Heart right ventricle (tissue), 16 donors: ENCODE data around the gene SMAD3. TPM values are rescaled to one million over a fixed set of nuclear protein-coding genes. Genes with fewer than 3 reads are reported as not detected.

Experiments used
- ATAC-seq, 8 donors: fragments of 200-7000 bp; cut with Tn5 transposase; one replicate each; pipeline ENCODE4 v1.9.1; 2020; ENCODE audit warnings: mild to moderate bottlenecking in 8 of 8, moderate library complexity in 8 of 8, moderate number of reproducible peaks in 1 of 8
- DNase-seq, 2 donors: peaks; one replicate each; pipeline ENCODE4 v3.0.0-alpha.2; 2020
- H3K27ac ChIP-seq, 10 donors: fragments of 200-600 bp; sonication (generic) in 2 of 10; one replicate each; pipeline versions ENCODE4 v1.5.0 to v1.8.0; 2020 to 2022; ENCODE audit warnings: mild to moderate bottlenecking in 3 of 10
- H3K27me3 ChIP-seq, 7 donors: fragments of 200-600 bp; one replicate each; pipeline ENCODE4 v1.8.0; 2021 to 2022; ENCODE audit warnings: mild to moderate bottlenecking in 2 of 7
- H3K36me3 ChIP-seq, 9 donors: fragments of 200-600 bp; sonication (generic) in 1 of 9; one replicate each; pipeline versions ENCODE4 v1.5.0 to v1.8.0; 2020 to 2022; ENCODE audit warnings: mild to moderate bottlenecking in 2 of 9
- H3K4me1 ChIP-seq, 9 donors: fragments of 200-600 bp; sonication (generic) in 1 of 9; one replicate each; pipeline versions ENCODE4 v1.5.0 to v1.8.0; 2020 to 2022; ENCODE audit warnings: mild to moderate bottlenecking in 4 of 9
- H3K4me3 ChIP-seq, 10 donors: fragments of 200-600 bp; sonication (generic) in 2 of 10; one replicate each; pipeline versions ENCODE4 v1.5.0 to v1.8.0; 2020 to 2022; ENCODE audit warnings: mild to moderate bottlenecking in 7 of 10, moderate library complexity in 2 of 10
- H3K9me3 ChIP-seq, 11 donors: fragments of 200-600 bp in 10 of 11; sonication (generic) in 2 of 11; one replicate each; pipeline versions ENCODE4 v1.5.0 to v1.8.0; 2013 to 2022; ENCODE audit warnings: mild to moderate bottlenecking in 2 of 11, control low read depth in 1 of 11, moderate library complexity in 1 of 11
- CTCF ChIP-seq, 9 donors: fragments of 200-600 bp; sonication (generic) in 2 of 9; IDR thresholded peaks; one replicate each; pipeline versions ENCODE4 v1.5.0 to v1.8.0; 2021 to 2022; ENCODE audit warnings: antibody characterized with exemption in 9 of 9, mild to moderate bottlenecking in 5 of 9, moderate library complexity in 1 of 9
- WGBS, 2 donors: extraction: QIAGEN DNeasy Blood & Tissue Kit; methylation state at CpG; one replicate each; pipeline ENCODE4 v1.1.7; 2013; ENCODE audit warnings: inconsistent platforms in 1 of 2; 5-methylcytosine and 5-hydroxymethylcytosine counted together
- intact Hi-C, 10 donors: fragments of 100-400 bp; cut with DNase I; formaldehyde crosslinking; loops; one replicate each; pipeline versions ENCODE4 v1.11.1 to v1.14.2; 2022
- polyA plus RNA-seq, 2 donors: library from polyadenylated mRNA; stranded (reverse); fragments of 200-250 nt; gene quantifications; one replicate each; pipeline ENCODE4 v1.2.3, GENCODE V29; 2013
- total RNA-seq, 10 donors: library from RNA; stranded (reverse); fragmentation: NEBNext Ultra II Directional in 3 of 10; extraction: Animal tissue kit (Norgen Biotek cat#: 25700) in 3 of 10; gene quantifications; one replicate each; pipeline versions ENCODE4 v1.2.1 to v1.2.4, GENCODE V29; 2021 to 2023
- donor health status: Arrhythmogenic right ventricular cardiomyopathy.
- donor health status: ischemic (EF 13 %, LVEDD 7.1; RV severe dilation, severe dysfunction).
- donor health status: healthy with polysubstance abuse.
- donor health status: DM: no; HTN: yes; CAD: no.
- donor health status: DM: no; HTN: no; CAD: no.
- donor health status: ischemic (EF 25% LVEDD 6.9; RV normal size, moderate dysfunction).
- donor health status: ischemic (EF 25% LVEDD 5.7; RV mildly dilated, moderate dysfunction).
- donor health status: healthy.
- donor health status: DM: yes; HTN: yes; CAD: no.
- donor health status: Ischemic cardiomyopathy.
- donor health status: ischemic (EF 35%, LVEDD 5.7; RV mildly dilated, moderate dysfunction).
- donor health status: nonischemic (EF 11% LVEDD 7.7; RV severe dilation, severe dysfunction).
- donor health status: DM: yes; HTN: yes; CAD: no.
- donor health status: PGD.
- donor health status: ischemic (EF 29% LVEDD 5.4; RV normal size, mild dysfunction).
- donor health status: nonischemic (EF 23%, LVEDD 6.1; RV moderate dilation, normal function).

Gene SMAD3
- total and polyA plus RNA-seq, 12 donors: 6.2 to 44.8 (median 15.5) TPM

- peak in 1 of 8 donors; percentile 20 for ATAC-seq
- TF ChIP-seq CTCF (IDR thresholded peaks at IDR 0.05): no peak
- no peak overlapping the region for H3K4me3 ChIP-seq
- no peaks in the 10 kb centered on the region for H3K9me3 ChIP-seq
- no peaks in the 10 kb centered on the region for H3K36me3 ChIP-seq
- DNase-seq: no peak
- intact Hi-C loops: loop anchor here in 1 of 10 donors (10.0 kb wide), 1 partner anchor 265 kb away; no protein-coding TSS in a partner anchor
- no peak overlapping the region for H3K27ac ChIP-seq
- 89 to 91% methylated on average over 10 of the region's 10 CpGs for WGBS, 2 donors
- no peaks in the 10 kb centered on the region for H3K27me3 ChIP-seq
- H3K4me1 ChIP-seq: peaks cover 0 to 40% (median 8%) of the 10 kb centered on the region in 9 donors
Observed at GRCh38 chr15:67039384-67040075, 25.9 kb upstream of the SMAD3 start.

- Histone ChIP-seq H3K27me3 (no peaks in the 10 kb centered on the region), H3K36me3 (no peaks in the 10 kb centered on the region), H3K9me3 (no peaks in the 10 kb centered on the region), H3K27ac (no peak overlapping the region), H3K4me3 (no peak overlapping the region), H3K4me1 (peaks cover 0 to 43% (median 8%) of the 10 kb centered on the region in 9 donors)
- ATAC-seq: peak in 2 of 8 donors; percentile 19 to 20
- intact Hi-C loops: loop anchor here in 1 of 10 donors (10.0 kb wide), 1 partner anchor 265 kb away; no protein-coding TSS in a partner anchor
- TF ChIP-seq CTCF (IDR thresholded peaks at IDR 0.05): no peak
- DNase-seq: no peak
- 58 to 70% methylated on average over 2 of the region's 2 CpGs for WGBS, 2 donors
Observed at GRCh38 chr15:67040277-67040676, 25.1 kb upstream of the SMAD3 start.

DNA sequence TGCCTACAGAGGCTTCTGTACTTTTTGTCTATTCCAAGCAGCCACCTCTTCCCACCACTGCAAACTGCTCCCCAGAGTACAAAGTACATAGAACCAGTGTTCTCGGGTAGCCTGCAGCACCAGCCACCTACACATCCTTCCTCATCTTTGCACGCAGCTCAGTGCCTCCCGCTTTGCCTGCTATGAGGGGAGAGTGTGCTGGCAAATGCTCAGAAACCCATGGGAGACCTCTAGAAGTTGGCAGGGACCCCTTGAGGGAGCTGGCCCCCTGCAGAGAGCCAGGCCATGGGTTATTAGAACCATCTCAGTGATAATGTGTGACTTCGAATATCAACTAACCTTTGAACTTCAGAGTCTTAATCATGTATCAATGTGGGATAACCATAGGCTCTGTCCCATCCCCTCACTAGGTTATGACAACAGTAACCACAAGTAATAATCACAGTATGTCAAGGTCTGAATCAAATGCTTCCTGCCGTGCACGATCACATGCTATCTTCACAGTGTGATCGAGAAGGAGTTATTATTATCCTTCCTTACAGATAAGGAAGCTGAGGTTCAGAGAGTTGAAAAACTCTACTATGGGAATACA is 22.8 kb upstream of the SMAD3 start:
- no peaks in the 10 kb centered on the region for H3K27me3 ChIP-seq
- intact Hi-C loops: loop anchor here in 1 of 10 donors (10.0 kb wide), 1 partner anchor 262 kb away; no protein-coding TSS in a partner anchor
- TF ChIP-seq CTCF (IDR thresholded peaks at IDR 0.05): no peak
- no peaks in the 10 kb centered on the region for H3K9me3 ChIP-seq
- ATAC-seq: no peak
- H3K36me3 ChIP-seq: no peaks in the 10 kb centered on the region
- H3K27ac ChIP-seq: no peak overlapping the region
- DNase-seq: no peak
- peaks cover 0 to 43% (median 8%) of the 10 kb centered on the region in 9 donors for H3K4me1 ChIP-seq
- 56 to 59% methylated on average over 7 of the region's 7 CpGs for WGBS, 2 donors
- H3K4me3 ChIP-seq: no peak overlapping the region

GRCh38 chr15:67043939-67044771 is 21.2 kb upstream of the SMAD3 start:
- peak in 6 of 8 donors; percentile 12 to 39 (median 32) for ATAC-seq
- WGBS, 2 donors: 65 to 68% methylated on average over 13 of the region's 13 CpGs
- Histone ChIP-seq H3K27ac (peak overlapping the region in 1 of 10 donors; percentile 26), H3K27me3 (no peaks in the 10 kb centered on the region), H3K4me1 (peaks cover 0 to 48% (median 17%) of the 10 kb centered on the region in 9 donors), H3K9me3 (no peaks in the 10 kb centered on the region), H3K4me3 (no peak overlapping the region), H3K36me3 (no peaks in the 10 kb centered on the region)
- intact Hi-C loops: loop anchor here in 1 of 10 donors (10.0 kb wide), 1 partner anchor 261 kb away; no protein-coding TSS in a partner anchor
- TF ChIP-seq CTCF (IDR thresholded peaks at IDR 0.05): no peak
- no peak for DNase-seq
